GM12892 (cell line): ENCODE measurements around the gene CCDC177.

Experiments used
- POLR2A ChIP-seq: IDR thresholded peaks from 2 replicates; pipeline ENCODE4 v1.6.1; 2011; ENCODE audit warnings: low read depth, low read length, control low read depth
- POLR2AphosphoS5 ChIP-seq: IDR thresholded peaks from 2 replicates; pipeline ENCODE4 v1.6.1; 2011; ENCODE audit warnings: low read depth, low read length, control low read depth

- TF ChIP-seq POLR2AphosphoS5 (no peak), POLR2A (no peak)
These were observed 41.7 kb upstream of the CCDC177 start for GRCh38 chr14:69616408-69616773.
